ENCODE data around the gene GLB1L2.

GLB1L2 gene

DNA sequence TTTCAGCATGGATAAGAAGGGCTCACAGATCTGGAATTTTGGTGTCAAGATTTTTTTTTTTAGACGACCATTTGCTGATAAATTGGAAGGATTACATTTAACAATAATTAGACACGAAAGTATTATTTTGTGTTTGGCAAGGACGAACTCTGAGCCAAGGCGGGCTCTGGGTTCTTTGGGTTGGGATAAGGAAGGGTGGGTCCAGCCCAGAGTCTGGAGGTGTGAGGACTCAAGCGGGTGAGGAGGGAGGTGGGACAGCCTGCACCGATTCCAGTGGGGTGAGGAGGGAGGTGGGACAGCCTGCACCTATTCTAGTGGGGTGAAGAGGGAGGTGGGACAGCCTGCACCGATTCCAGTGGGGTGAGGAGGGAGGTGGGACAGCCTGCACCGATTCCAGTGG, 76.1 kb downstream of the GLB1L2 start:
- DNase-seq, result no peak

DNA sequence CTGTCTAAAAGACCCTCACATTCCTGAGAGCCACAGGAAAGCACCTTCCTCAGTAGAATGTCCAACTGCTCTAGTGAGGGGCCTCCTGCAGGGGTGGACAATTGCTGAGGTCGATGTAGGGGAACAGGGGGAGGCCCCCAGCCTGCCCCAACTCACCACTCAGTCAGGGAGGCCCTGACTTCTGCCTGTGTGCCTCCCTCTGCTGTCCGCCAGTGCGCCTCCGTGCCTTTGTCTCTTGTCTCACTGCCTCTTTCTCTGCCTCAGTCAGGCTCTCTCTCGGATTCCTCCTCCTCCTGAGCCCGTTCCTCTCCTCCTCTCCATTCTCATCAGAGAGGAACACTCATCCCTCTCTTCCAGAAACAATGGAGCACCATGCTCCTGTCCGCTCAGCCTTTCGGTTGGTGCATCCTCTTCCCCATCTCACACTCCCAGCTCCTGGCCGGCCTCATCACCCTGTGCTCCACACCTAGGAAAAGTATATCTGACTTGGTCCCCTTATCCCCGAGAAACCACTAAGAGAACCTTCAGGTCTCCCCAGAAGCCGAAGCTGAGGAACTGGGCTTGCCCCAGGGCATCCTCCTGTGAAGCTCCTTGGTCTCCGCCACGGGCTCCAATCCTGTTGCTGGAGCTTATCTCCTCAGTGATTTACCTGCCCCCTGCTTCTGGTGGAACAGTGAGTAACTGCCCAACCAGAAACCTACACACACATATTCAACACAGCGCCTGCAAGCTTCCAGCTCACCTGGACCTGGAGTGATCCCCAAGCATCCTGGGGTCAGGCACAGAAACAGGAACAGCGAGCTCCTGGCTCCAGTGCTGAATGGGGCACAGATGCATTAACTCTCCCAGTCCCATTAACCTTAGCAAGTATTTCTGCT, 78.0 kb downstream of the GLB1L2 start:
- DNase-seq, result no peak

DNA sequence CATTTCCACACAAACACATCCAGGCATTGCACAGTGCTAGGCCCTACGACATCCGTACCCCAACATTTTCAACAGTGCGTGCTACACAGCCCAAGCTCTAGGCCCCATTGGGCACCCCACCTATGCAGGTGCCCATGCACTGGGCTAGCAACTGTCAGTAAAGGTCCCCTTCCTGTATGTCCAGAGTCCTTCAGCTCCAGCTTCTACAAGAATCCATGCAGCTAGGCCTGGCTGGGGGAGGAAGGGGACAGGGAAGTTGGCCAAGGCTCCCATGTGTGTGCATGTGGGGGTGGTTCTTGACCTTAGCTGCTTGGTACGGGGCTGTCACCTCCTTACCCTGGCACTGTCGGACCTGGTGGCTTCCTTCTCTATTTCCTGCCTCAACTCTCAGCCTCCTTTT, 79.0 kb downstream of the GLB1L2 start:
- no peak for DNase-seq

DNA sequence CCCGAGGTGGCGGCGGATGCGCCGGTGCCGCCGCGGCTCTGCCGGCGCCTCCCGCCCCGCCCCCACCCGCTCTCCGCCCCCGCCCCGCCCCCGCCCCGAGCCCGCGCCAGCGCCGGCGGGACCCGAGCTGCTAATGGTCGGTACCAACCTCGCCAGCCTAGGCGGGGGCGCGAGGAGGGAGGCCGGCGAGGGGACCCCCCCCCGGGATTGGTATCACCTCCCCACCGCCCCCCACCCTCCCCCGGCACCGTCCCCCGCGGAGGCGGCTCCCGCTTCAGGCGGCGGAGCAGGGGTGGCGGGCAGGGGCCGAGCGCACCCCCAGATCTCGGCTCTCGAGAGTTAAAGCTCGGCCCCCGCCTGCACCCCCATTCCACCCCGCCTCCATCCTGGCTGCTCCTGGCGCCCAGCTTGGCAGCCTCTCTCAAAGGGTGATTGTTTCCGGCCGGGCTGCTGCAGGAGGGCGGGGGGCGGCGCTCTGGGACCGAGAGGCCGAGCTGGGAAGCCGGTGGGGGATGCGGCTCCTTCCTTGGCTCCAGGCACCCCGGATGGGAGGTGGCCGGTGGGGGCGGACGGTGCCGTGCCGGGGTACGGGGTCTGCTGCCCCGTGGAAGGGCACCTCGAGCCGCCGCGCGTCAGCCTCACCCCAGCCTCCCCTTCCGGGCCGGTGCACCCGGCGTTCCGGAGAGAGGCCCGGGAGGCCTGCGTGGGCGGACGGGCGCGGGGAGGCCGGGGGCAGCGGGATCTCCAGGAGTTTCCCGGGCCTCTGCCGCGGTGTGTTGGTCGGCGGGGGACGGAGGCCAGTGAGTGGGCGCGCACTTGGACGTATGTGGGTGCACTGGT, 80.6 kb downstream of the GLB1L2 start, which contains the start of gene B3GAT1:
B3GAT1 (minus strand) TSS at position 40 of the 840 bp plus-strand sequence. CDS start 24,583 bp downstream, outside the sequence.
- DNase-seq, result peak in 1 of 2 donors; percentile 25

DNA sequence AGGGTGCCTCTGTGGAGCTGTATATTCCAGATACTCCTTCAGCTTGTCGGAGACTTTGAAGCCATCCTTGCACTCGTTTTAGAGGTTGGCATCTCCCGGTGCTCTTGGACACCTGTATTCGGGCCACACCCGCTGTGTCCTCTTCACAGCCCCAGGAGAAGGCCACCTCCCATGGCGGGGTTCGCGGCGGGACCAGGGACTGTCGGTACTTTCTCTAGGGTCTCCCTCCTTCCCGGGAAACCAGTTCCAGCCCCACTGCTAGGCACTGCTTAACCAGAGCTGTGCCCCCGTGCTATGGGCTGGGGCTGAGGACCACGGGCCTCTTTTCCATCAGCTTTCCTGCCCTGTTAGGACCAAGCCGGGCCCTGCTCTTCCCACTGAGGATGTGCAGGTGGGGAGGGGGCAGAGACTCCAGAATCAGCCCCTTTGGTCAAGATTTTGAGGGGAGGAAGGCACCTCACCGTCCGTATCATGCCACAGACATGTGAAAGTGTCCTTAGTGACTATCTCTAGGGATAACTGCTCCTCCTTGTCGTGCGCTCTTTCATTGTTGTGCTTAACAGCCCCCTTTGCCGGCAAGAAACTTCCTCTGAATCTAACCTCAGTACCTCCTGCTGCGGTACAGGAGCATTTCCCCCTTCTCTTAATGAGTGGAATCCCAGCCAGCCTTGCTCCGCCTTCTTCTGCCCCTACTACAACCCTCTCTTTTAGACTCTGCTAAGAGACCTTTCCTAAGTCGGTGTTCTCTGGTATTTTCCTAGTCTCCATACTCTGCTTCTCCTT, 81.4 kb downstream of the GLB1L2 start:
- no peak for DNase-seq

DNA sequence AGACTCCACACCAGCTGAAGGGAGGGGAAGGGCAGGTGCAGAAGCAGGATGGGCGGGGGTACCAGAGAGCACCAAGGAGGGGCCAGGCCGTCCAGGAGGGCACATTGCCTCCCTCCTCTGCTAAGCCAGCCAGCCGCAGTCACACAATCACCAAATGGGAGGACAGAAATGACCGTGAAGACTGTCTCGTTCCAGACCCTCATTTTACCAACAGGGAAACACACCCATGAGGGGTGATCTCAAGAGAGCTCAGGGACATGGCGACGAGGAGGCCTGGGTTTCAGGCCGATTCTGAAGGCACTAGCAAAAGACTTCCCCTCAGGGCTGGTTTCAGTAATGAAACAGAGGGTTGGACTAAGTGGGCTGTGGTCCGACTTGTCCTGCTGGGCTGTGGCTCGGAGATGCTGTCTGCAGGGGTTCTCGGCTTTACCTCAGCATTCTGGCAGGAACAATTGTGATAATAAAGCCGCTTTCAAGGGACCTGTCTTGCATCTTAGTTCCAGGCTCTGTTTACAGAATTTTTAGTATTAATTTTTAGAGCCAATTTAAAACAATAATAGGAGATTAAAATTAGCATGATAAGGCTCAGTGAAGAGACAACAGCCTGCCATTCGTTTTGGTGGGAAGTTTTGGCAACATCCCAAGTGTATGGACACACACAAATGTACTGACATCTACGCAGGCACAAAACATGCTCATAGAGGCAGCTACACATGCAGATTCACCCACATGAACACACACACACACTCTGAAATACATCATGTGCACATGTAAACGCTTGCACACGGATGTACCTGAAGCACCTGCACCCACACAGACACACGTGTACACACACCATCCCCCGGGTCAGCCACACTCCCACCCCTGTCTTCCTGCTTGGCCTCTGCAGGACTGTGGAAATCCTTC, 82.3 kb downstream of the GLB1L2 start:
- no peak for DNase-seq

DNA sequence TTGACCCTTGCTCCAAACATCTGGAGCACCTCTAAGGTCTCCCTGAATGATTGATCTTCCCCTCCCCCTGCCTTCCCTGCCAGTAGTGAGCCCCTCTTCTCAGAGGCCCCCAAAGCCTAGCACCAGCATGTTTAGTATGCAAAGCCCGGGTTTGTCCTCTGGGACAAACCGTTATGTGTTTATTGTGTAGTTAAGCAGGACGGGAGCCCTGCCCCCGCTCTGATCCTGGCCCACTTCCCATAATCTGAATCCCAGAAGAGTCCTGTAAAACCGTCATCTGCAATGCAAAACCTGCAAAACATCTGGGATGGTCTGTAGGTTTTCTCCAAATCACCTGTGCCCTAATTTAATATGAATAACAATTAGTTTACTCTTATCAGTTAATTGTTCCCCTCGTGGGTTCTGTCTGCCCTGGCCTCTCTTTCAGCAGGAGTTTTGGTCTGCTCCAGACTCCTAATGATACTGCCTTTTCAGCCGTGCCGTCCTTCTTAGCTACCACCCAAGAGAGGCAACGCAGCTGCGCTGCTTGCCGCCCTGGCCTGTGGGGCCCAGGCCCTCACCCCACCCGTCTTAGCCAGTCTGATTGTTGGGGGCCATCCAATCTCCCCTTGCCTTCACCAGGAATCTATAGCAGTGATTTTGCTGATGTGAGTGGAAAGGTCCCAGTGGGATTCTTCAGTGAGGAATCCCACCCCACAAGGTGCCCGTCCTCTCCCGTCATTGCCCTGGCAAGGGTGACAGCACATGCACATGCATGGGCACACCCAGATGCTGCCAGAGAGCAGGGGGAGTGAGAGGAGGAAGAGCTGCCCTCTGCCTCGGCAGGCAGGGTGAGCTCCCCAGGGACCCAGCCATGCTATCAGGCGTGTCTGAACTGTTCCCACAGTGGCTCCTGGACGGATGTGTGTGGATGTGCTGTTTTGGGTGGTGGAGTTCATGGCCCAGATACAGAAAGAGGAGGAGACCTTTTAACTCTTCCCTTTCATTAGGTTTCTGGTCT, 83.3 kb downstream of the GLB1L2 start:
- DNase-seq, result no peak

DNA sequence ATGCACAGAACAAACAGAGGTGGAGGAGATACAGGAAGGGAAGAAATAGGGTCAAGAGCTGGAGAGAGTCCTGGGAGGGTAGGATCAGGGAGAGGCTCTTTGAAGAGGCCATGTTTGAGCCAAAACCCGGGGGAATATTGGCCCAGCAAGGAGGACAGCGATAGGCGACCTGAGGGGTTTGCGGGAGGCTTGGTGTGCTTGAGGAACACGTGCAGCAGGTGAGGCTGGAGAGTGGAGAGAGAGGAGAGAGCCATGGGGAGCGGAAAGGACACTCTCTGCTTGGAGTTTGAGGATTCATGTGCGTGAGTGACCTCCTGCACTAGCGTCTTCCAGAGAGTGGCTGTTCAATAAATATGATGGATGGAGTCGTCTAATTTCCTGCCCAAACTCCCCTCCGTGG, 84.9 kb downstream of the GLB1L2 start:
- DNase-seq, result no peak

DNA sequence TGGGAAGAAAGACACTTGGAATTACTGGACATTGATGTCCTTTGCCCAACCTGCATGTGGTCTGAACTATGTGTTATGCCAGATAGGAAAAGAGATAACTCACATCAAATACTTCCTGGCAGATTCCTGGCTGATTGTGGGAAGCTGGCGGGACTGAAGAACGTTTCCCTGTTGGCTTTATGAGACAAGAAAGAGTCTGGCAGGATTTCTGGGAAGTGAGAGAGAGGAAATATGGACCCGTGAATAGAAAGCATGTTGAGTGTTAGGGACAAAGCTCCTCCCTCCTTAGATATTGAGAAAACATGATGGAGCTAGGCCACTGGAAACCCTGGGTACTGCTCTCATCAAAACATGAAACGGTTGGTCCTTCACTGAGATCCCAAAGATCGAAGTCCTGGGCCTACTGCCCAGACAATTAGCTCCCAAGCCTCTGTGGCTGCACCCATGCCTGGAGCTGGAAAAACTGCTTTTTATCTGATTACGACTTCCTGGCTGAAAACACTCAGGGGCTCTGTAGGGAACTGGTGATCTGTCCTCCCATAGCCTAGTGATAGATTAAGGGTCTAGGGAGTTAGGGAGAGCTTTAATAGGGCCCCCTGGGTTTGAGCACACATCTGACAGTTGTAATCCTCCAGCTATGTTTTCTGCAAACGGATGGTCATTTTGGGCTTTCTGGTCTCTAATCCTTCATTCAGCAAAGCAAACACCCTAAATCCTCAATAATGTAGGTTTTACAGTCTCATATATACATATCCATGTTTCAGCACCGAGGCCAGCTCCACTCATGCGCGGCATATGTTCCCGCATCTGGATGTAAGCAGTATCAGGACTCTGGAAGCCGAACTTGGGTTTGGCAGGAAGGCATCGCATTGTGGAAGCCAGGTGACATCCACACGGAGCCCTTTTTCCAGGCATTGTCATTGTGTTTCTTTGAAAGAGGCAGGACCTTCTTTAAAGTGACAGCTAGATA, 86.4 kb downstream of the GLB1L2 start:
- DNase-seq, result no peak

DNA sequence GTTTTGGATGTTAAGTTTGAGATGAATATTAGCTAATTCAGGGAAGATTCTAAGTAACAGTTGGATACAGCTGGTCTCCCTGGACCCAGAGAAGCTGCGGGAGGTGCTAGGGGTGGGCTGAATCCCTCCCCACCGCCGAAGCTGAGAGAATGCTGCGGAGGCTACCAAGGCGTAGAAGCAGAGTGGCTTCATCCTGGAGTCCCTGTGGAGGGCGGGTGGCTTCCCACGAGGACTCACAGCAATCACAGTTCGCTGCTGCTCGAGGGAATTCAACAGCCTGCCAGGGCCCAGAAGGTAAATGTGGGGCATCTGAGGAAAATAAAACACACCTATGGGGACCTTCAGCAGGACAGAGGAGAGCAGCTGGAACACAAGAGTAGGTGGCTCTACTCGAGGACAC, 91.3 kb downstream of the GLB1L2 start:
- DNase-seq, result no peak

DNA sequence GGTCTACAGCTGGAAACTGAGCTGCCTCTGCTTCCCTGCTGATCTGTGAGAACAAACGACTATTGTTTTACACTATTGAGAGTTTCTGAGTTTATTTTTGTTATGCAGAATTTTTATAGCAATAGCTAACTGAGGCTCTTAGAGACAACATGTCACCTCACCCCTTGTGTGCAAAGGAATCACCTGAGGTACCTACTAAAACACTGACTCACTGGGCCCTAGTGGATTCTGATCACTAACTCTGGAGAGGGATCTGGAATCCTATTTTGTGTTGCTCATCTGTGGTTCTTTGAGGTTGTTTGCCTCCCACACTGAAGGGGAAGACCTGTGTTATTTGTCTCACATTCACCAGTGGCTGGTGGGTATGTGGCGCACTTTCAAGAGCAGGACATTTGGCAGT, 93.6 kb downstream of the GLB1L2 start:
- DNase-seq, result no peak
